ENCODE measurements around the gene TMEM229B. TPM values are rescaled to one million over a fixed set of nuclear protein-coding genes. Genes with fewer than 3 reads are reported as not detected.

TMEM229B gene
- total RNA-seq, 4 donors from 2014 or later: 2.7 to 6.1 (median 5.7) TPM; not detected in 1

DNA sequence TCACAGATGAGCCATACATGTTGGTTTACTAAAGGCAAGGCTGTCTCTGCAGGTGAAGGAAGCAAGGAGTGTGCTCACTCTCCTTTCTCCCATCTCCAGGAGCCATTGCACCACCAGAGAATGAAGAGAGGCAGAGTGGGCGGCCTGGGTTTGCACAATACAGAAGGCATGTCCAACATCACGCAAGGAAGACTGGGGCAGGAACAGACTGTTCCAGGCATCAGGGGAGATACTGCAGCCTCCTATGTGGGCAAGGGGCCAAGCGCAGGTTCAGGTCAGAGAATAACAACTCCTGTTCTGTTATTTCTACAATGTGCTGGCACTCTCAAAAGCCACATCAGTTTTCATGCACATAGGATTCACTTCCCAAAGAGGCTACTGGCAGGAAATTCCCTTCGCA is 1.7 kb upstream of the TMEM229B start:
- no peaks in the 10 kb centered on the region for H3K36me3 ChIP-seq
- no peak overlapping the region for H3K4me3 ChIP-seq
- TF ChIP-seq EP300 (IDR thresholded peaks at IDR 0.05): no peak
- TF ChIP-seq POLR2A (IDR thresholded peaks at IDR 0.05): no peak
- TF ChIP-seq, protein P1, sequence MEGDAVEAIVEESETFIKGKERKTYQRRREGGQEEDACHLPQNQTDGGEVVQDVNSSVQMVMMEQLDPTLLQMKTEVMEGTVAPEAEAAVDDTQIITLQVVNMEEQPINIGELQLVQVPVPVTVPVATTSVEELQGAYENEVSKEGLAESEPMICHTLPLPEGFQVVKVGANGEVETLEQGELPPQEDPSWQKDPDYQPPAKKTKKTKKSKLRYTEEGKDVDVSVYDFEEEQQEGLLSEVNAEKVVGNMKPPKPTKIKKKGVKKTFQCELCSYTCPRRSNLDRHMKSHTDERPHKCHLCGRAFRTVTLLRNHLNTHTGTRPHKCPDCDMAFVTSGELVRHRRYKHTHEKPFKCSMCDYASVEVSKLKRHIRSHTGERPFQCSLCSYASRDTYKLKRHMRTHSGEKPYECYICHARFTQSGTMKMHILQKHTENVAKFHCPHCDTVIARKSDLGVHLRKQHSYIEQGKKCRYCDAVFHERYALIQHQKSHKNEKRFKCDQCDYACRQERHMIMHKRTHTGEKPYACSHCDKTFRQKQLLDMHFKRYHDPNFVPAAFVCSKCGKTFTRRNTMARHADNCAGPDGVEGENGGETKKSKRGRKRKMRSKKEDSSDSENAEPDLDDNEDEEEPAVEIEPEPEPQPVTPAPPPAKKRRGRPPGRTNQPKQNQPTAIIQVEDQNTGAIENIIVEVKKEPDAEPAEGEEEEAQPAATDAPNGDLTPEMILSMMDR (IDR thresholded peaks at IDR 0.05): no peak
- peaks cover 0 to 18% (median 0%) of the 10 kb centered on the region in 4 donors for H3K9me3 ChIP-seq
- no peak overlapping the region for H3K27ac ChIP-seq
- DNase-seq (ENCODE audit: low spot score in 2 of 2): no peak
- no peaks in the 10 kb centered on the region for H3K27me3 ChIP-seq
- peaks cover 0 to 12% (median 0%) of the 10 kb centered on the region in 4 donors for H3K4me1 ChIP-seq
- 87 to 88% methylated on average over 4 of the region's 4 CpGs for WGBS, 2 donors

DNA sequence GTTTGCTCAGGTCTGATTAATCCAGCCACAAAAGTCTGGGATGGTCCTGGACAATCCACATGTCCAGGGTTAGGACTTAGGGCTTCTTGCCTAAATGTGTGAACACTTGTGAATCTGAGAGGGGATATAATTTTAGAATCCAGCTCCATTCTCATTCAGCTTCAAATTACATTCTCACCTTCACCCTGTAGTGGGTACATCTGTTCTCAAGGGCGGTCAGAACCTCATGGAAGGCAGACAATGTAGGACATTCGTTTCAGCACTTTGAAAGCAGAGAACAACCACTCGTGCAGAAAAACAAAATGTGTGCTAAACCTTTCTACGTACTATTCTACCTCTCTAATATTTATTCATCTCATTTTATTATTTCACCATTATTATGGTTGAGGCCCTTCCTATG is 1.2 kb downstream of the TMEM229B start:
- no peak overlapping the region for H3K27ac ChIP-seq
- no peak for DNase-seq (ENCODE audit: low spot score in 2 of 2)
- peaks cover 0 to 12% (median 0%) of the 10 kb centered on the region in 4 donors for H3K4me1 ChIP-seq
- no peak overlapping the region for H3K4me3 ChIP-seq
- TF ChIP-seq POLR2A (IDR thresholded peaks at IDR 0.05) (no peak), EP300 (IDR thresholded peaks at IDR 0.05) (no peak)
- TF ChIP-seq, protein P1 (IDR thresholded peaks at IDR 0.05): no peak
- no peaks in the 10 kb centered on the region for H3K27me3 ChIP-seq
- H3K36me3 ChIP-seq: no peaks in the 10 kb centered on the region
- 76 to 87% methylated on average over 4 of the region's 4 CpGs for WGBS, 2 donors
- no peaks in the 10 kb centered on the region for H3K9me3 ChIP-seq

DNA sequence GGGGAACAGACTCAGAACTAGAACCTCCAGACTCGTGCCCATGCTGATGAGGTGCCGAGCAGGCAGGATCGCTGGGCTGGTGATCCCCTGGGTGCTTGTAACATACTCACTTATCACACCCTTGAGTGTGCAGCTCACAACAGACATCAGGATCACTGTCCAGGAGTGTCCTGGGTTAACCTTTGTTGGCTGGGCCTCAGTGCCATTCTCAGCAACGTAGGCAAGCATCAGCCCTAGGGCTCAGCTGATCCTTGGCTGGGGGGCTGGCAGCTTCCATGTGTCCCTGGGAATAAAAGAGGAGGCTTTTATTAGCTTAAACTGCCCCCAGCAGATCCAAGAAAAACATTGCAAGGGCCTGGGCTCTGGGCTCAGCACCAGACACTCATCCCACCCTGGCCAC is 1.6 kb downstream of the TMEM229B start:
- TF ChIP-seq, protein P1 (IDR thresholded peaks at IDR 0.05): no peak
- TF ChIP-seq POLR2A (IDR thresholded peaks at IDR 0.05): no peak
- TF ChIP-seq EP300 (IDR thresholded peaks at IDR 0.05): no peak
- no peaks in the 10 kb centered on the region for H3K9me3 ChIP-seq
- H3K27me3 ChIP-seq: no peaks in the 10 kb centered on the region
- H3K36me3 ChIP-seq: no peaks in the 10 kb centered on the region
- no peak overlapping the region for H3K4me3 ChIP-seq
- WGBS, 2 donors: 70 to 76% methylated on average over 3 to 4 of the region's 4 CpGs
- no peak overlapping the region for H3K27ac ChIP-seq
- H3K4me1 ChIP-seq: peaks cover 0 to 12% (median 0%) of the 10 kb centered on the region in 4 donors
- DNase-seq (ENCODE audit: low spot score in 2 of 2): no peak

DNA sequence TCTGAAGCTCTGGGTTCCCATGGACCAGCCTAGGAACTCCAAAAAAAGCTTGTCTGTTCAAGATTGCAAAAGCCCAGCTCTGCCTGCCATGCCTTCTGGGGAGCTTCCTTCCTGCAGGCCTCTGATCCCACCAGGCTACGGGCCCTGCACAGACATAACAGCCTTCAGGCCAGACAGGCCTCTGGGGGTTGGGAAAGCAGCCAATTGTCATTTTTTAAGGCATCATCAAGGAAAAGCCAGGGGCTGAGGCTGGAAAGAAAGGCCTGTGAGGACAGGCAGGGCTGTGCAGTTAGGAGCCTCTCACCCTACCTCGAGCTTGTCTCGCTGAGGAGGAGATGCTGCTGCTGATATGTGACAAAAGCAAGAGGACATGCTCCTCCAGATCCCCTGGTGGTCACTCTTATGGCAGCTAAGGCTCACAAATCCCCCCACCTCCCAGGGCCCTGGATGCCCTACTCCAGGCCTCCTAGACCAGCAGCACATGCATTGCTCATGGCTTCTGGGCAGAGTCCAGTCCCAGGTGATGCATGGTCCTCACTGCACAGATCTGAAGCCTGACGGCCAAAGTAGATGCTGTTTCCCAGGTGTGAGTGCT is 2.9 kb downstream of the TMEM229B start:
- H3K4me1 ChIP-seq: peaks cover 0 to 12% (median 0%) of the 10 kb centered on the region in 4 donors
- no peak for DNase-seq (ENCODE audit: low spot score in 2 of 2)
- no peak overlapping the region for H3K27ac ChIP-seq
- WGBS, 2 donors: 72 to 77% methylated on average over 4 of the region's 4 CpGs
- no peak overlapping the region for H3K4me3 ChIP-seq
- no peaks in the 10 kb centered on the region for H3K27me3 ChIP-seq
- TF ChIP-seq, protein P1 (IDR thresholded peaks at IDR 0.05): no peak
- TF ChIP-seq POLR2A (IDR thresholded peaks at IDR 0.05): no peak
- no peak for TF ChIP-seq EP300 (IDR thresholded peaks at IDR 0.05)
- H3K9me3 ChIP-seq: no peaks in the 10 kb centered on the region
- no peaks in the 10 kb centered on the region for H3K36me3 ChIP-seq

DNA sequence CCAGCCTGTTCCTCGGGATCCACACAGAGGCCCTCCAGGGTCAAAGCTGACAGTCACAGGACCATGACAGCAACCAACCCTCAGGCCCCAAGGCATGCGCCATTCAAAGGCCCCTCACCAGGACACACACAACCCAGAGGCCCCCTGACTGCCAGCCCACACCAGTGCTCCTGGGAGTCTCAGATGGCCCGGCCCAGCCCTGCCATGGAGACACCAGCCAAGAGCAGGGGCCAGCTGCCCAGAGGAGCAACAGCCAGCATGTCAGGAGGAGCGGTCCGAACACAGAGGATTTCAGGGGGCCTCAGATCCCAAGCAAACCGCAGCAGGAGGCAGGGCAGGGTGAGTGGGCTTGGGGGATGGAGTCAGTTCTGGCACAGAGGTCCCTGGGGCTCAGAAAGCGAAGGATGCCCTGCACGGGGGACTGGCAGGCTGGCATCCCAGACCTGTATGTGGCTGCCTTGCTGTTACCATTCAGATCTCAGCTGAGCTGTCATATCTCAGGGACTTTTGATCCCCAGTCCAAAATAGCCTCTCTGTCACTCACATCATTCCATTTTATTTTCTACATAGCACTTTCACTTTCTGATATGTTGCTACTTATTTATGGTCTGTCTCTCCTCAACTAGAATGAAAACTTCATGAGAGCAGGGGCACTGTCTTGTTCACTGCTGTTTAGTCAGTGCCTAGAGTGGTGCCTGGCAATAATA is 4.8 kb downstream of the TMEM229B start:
- Histone ChIP-seq H3K4me1 (peaks cover 0 to 6% (median 0%) of the 10 kb centered on the region in 4 donors), H3K36me3 (no peaks in the 10 kb centered on the region), H3K27ac (no peak overlapping the region), H3K9me3 (no peaks in the 10 kb centered on the region), H3K27me3 (no peaks in the 10 kb centered on the region), H3K4me3 (no peak overlapping the region)
- WGBS, 2 donors: 73 to 81% methylated on average over 4 to 7 of the region's 8 CpGs
- no peak for DNase-seq (ENCODE audit: low spot score in 2 of 2)
- TF ChIP-seq, protein P1 (IDR thresholded peaks at IDR 0.05): no peak
- TF ChIP-seq EP300 (IDR thresholded peaks at IDR 0.05) (no peak), POLR2A (IDR thresholded peaks at IDR 0.05) (no peak)
